Stimulated activated CD8-positive, alpha-beta memory T cell treated with anti-CD3 and anti-CD28 coated beads, Interleukin-15, amount 100 ng/mL, for 24 hours (primary cell): Measurements from ENCODE around the gene BAK1.
"Not testable (repeated sequence)": the region's sequence is repeated elsewhere in the genome, so short reads cannot be mapped to it uniquely, and the experiment has no call there.

ENCODE experiments used
- DNase-seq: peaks from one replicate; pipeline ENCODE4 v3.0.0-alpha.2; 2020; ENCODE audit warnings: low read depth

BAK1 gene

GRCh38 chr6:33551538-33551937 lies 28.5 kb downstream of the BAK1 start:
- DNase-seq = no peak

GRCh38 chr6:33549896-33550295 lies 30.2 kb downstream of the BAK1 start:
- no peak for DNase-seq

- no peak for DNase-seq
Measured at GRCh38 chr6:33549196-33549595, 30.9 kb downstream of the BAK1 start.

- no peak for DNase-seq
Measured at GRCh38 chr6:33547499-33547898, 32.6 kb downstream of the BAK1 start.

GRCh38 chr6:33546766-33547165 lies 33.3 kb downstream of the BAK1 start:
- DNase-seq = no peak

- DNase-seq = not testable (repeated sequence)
Measured at GRCh38 chr6:33545292-33545691, 34.8 kb downstream of the BAK1 start.

GRCh38 chr6:33543116-33543515 lies 37.0 kb downstream of the BAK1 start:
- DNase-seq = no peak

GRCh38 chr6:33540768-33541167 lies 39.3 kb downstream of the BAK1 start:
- no peak for DNase-seq

- no peak for DNase-seq
Measured at GRCh38 chr6:33534702-33535101, 45.4 kb downstream of the BAK1 start.

GRCh38 chr6:33533163-33533869 lies 46.8 kb downstream of the BAK1 start:
- DNase-seq = peak; percentile 8

- not testable (repeated sequence) for DNase-seq
Measured at GRCh38 chr6:33532431-33532830, 47.6 kb downstream of the BAK1 start.

GRCh38 chr6:33530617-33531016 lies 49.5 kb downstream of the BAK1 start:
- not testable (repeated sequence) for DNase-seq
